ENCODE data around the gene TSSC4. TPM values are rescaled to one million over a fixed set of nuclear protein-coding genes. Genes with fewer than 3 reads are reported as not detected.

Gene TSSC4
- total RNA-seq, 2 experiments from 2014 or later = 48.4 to 52.1 TPM

GRCh38 chr11:2445746-2446551, 45.4 kb downstream of the TSSC4 start:
- CTCF ChIA-PET = interaction anchor here (0.8 to 2.8 kb wide), 4 partner anchors 22 to 447 kb away, joined by 3 to 15 read pairs (median 4); no protein-coding TSS in a partner anchor
- Mint-ChIP-seq H3K4me3 (peak overlapping the region; percentile 74), H3K27ac (no peak overlapping the region), H3K27me3 (peaks cover 23% of the 10 kb centered on the region), H3K4me1 (peaks cover 26% of the 10 kb centered on the region), H3K36me3 (no peaks in the 10 kb centered on the region), H3K9me3 (ENCODE audit: low read depth) (no peaks in the 10 kb centered on the region)
- DNase-seq = no peak
- no peak for ATAC-seq

- Mint-ChIP-seq H3K4me1 (peaks cover 26% of the 10 kb centered on the region), H3K9me3 (ENCODE audit: low read depth) (no peaks in the 10 kb centered on the region), H3K27ac (peak overlapping the region; percentile 70), H3K27me3 (peaks cover 23% of the 10 kb centered on the region), H3K4me3 (peak overlapping the region; percentile 55), H3K36me3 (no peaks in the 10 kb centered on the region)
- DNase-seq = no peak
- CTCF ChIA-PET = interaction anchor here (0.8 to 2.8 kb wide), 5 partner anchors 21 to 445 kb away, joined by 3 to 15 read pairs (median 4); no protein-coding TSS in a partner anchor
- ATAC-seq = no peak
Measured at GRCh38 chr11:2446590-2447252, 46.2 kb downstream of the TSSC4 start.

- H3K27me3 Mint-ChIP-seq = peaks cover 16% of the 10 kb centered on the region
- ATAC-seq = no peak
- no peak for DNase-seq
- peak overlapping the region; percentile 70 for H3K27ac Mint-ChIP-seq
- peaks cover 26% of the 10 kb centered on the region for H3K4me1 Mint-ChIP-seq
- H3K36me3 Mint-ChIP-seq = no peaks in the 10 kb centered on the region
- peak overlapping the region; percentile 55 for H3K4me3 Mint-ChIP-seq
- CTCF ChIA-PET = interaction anchor here (0.8 to 2.8 kb wide), 4 partner anchors 26 to 444 kb away, joined by 3 to 15 read pairs (median 4); no protein-coding TSS in a partner anchor
- H3K9me3 Mint-ChIP-seq (ENCODE audit: low read depth) = no peaks in the 10 kb centered on the region
Measured at GRCh38 chr11:2447253-2447950, 46.9 kb downstream of the TSSC4 start.

- ATAC-seq (no peak), DNase-seq (no peak)
- H3K9me3 Mint-ChIP-seq (ENCODE audit: low read depth) = no peaks in the 10 kb centered on the region
- CTCF ChIA-PET = interaction anchor here (1.1 to 2.8 kb wide), 2 partner anchors 84 to 444 kb away, joined by 3 to 15 read pairs; no protein-coding TSS in a partner anchor
- no peak overlapping the region for H3K27ac Mint-ChIP-seq
- H3K27me3 Mint-ChIP-seq = peaks cover 13% of the 10 kb centered on the region
- no peaks in the 10 kb centered on the region for H3K36me3 Mint-ChIP-seq
- no peak overlapping the region for H3K4me3 Mint-ChIP-seq
- peaks cover 20% of the 10 kb centered on the region for H3K4me1 Mint-ChIP-seq
Measured at GRCh38 chr11:2447951-2448650, 47.6 kb downstream of the TSSC4 start.

- DNase-seq (no peak), ATAC-seq (no peak)
- no peak overlapping the region for H3K4me3 Mint-ChIP-seq
- CTCF ChIA-PET = interaction anchor here (1.2 to 1.5 kb wide), 3 partner anchors 18 to 640 kb away, joined by 3 to 4 read pairs (median 3); no protein-coding TSS in a partner anchor
- no peak overlapping the region for H3K27ac Mint-ChIP-seq
- peaks cover 7% of the 10 kb centered on the region for H3K27me3 Mint-ChIP-seq
- H3K36me3 Mint-ChIP-seq = no peaks in the 10 kb centered on the region
- H3K4me1 Mint-ChIP-seq = peaks cover 17% of the 10 kb centered on the region
- no peaks in the 10 kb centered on the region for H3K9me3 Mint-ChIP-seq (ENCODE audit: low read depth)
Measured at GRCh38 chr11:2448661-2449547, 48.4 kb downstream of the TSSC4 start.

GRCh38 chr11:2449548-2450320, 49.2 kb downstream of the TSSC4 start:
- peaks cover 17% of the 10 kb centered on the region for H3K4me1 Mint-ChIP-seq
- no peaks in the 10 kb centered on the region for H3K9me3 Mint-ChIP-seq (ENCODE audit: low read depth)
- H3K4me3 Mint-ChIP-seq = no peak overlapping the region
- ATAC-seq (no peak), DNase-seq (no peak)
- H3K36me3 Mint-ChIP-seq = no peaks in the 10 kb centered on the region
- CTCF ChIA-PET = interaction anchor here (1.2 to 1.5 kb wide), 3 partner anchors 18 to 639 kb away, joined by 3 to 4 read pairs (median 3); no protein-coding TSS in a partner anchor
- no peak overlapping the region for H3K27ac Mint-ChIP-seq
- peaks cover 9% of the 10 kb centered on the region for H3K27me3 Mint-ChIP-seq

GRCh38 chr11:2450321-2451041, 49.9 kb downstream of the TSSC4 start:
- H3K27ac Mint-ChIP-seq = no peak overlapping the region
- H3K4me3 Mint-ChIP-seq = no peak overlapping the region
- no peaks in the 10 kb centered on the region for H3K9me3 Mint-ChIP-seq (ENCODE audit: low read depth)
- CTCF ChIA-PET = interaction anchor here (1.2 to 1.5 kb wide), 3 partner anchors 17 to 639 kb away, joined by 3 to 4 read pairs (median 3); no protein-coding TSS in a partner anchor
- H3K36me3 Mint-ChIP-seq = no peaks in the 10 kb centered on the region
- ATAC-seq (no peak), DNase-seq (no peak)
- H3K4me1 Mint-ChIP-seq = peaks cover 14% of the 10 kb centered on the region
- H3K27me3 Mint-ChIP-seq = peaks cover 9% of the 10 kb centered on the region

- no peak overlapping the region for H3K4me3 Mint-ChIP-seq
- H3K27me3 Mint-ChIP-seq = peaks cover 14% of the 10 kb centered on the region
- no peak for ATAC-seq
- no peak overlapping the region for H3K27ac Mint-ChIP-seq
- no peaks in the 10 kb centered on the region for H3K9me3 Mint-ChIP-seq (ENCODE audit: low read depth)
- CTCF ChIA-PET = interaction anchor here (1.0 kb wide), 1 partner anchor 30 kb away, joined by 3 read pairs; no protein-coding TSS in a partner anchor
- no peaks in the 10 kb centered on the region for H3K36me3 Mint-ChIP-seq
- DNase-seq = no peak
- H3K4me1 Mint-ChIP-seq = peaks cover 13% of the 10 kb centered on the region
Measured at GRCh38 chr11:2451336-2451735, 50.8 kb downstream of the TSSC4 start.

- Mint-ChIP-seq H3K36me3 (no peaks in the 10 kb centered on the region), H3K4me1 (peaks cover 8% of the 10 kb centered on the region), H3K27me3 (peaks cover 16% of the 10 kb centered on the region), H3K9me3 (ENCODE audit: low read depth) (no peaks in the 10 kb centered on the region), H3K4me3 (no peak overlapping the region), H3K27ac (peak overlapping the region; percentile 15)
- DNase-seq (no peak), ATAC-seq (no peak)
- CTCF ChIA-PET = interaction anchor here (1.0 kb wide), 1 partner anchor 31 kb away, joined by 3 read pairs; no protein-coding TSS in a partner anchor
Measured at GRCh38 chr11:2451916-2452315, 51.4 kb downstream of the TSSC4 start.

- ATAC-seq (no peak), DNase-seq (no peak)
- Mint-ChIP-seq H3K27me3 (peaks cover 17% of the 10 kb centered on the region), H3K4me1 (peaks cover 2% of the 10 kb centered on the region), H3K36me3 (no peaks in the 10 kb centered on the region), H3K9me3 (ENCODE audit: low read depth) (no peaks in the 10 kb centered on the region), H3K27ac (no peak overlapping the region), H3K4me3 (no peak overlapping the region)
- CTCF ChIA-PET = interaction anchor here (1.0 kb wide), 1 partner anchor 32 kb away, joined by 3 read pairs; no protein-coding TSS in a partner anchor
Measured at GRCh38 chr11:2452321-2453012, 51.9 kb downstream of the TSSC4 start.
